Left ventricle myocardium inferior (tissue), 1 donor: ENCODE data around the gene VPS45. TPM values are rescaled to one million over a fixed set of nuclear protein-coding genes. Genes with fewer than 3 reads are reported as not detected.

Experiments used
- DNase-seq: peaks from one replicate; pipeline ENCODE4 v3.0.0-alpha.2; 2020
- H3K27ac ChIP-seq: fragments of 200-600 bp; replicated peaks from 2 replicates; pipeline ENCODE4 v1.8.0; 2021
- H3K27me3 ChIP-seq: fragments of 200-600 bp; 2 replicates; pipeline ENCODE4 v1.8.0; 2021; ENCODE audit warnings: low read depth
- H3K36me3 ChIP-seq: fragments of 200-600 bp; 2 replicates; pipeline ENCODE4 v1.8.0; 2021
- H3K4me1 ChIP-seq: fragments of 200-600 bp; 2 replicates; pipeline ENCODE4 v1.8.0; 2021
- H3K4me3 ChIP-seq: fragments of 200-600 bp; 2 replicates; pipeline ENCODE4 v1.8.0; 2021; ENCODE audit warnings: mild to moderate bottlenecking, moderate library complexity
- H3K9me3 ChIP-seq: fragments of 200-600 bp; replicated peaks from 2 replicates; pipeline ENCODE4 v1.8.0; 2021
- CTCF ChIP-seq: fragments of 200-600 bp; IDR thresholded peaks from 2 replicates; pipeline ENCODE4 v1.8.0; 2021; ENCODE audit warnings: antibody characterized with exemption, mild to moderate bottlenecking, borderline replicate concordance
- intact Hi-C: fragments of 100-400 bp; cut with micrococcal nuclease; formaldehyde crosslinking; loops from one replicate; pipeline ENCODE4 v1.11.0; 2022
- total RNA-seq: library from RNA; stranded (reverse); fragmentation: NEBNext Ultra II Directional; extraction: Animal tissue kit (Norgen Biotek cat#: 25700); gene quantifications from one replicate; pipeline ENCODE4 v1.2.1, GENCODE V29; 2021
- donor health status: DM: no; HTN: yes; CAD: no; lungs with severe emphysema.

The VPS45 gene
- total RNA-seq, 1 donor from 2014 or later, result 54.4 TPM

DNA sequence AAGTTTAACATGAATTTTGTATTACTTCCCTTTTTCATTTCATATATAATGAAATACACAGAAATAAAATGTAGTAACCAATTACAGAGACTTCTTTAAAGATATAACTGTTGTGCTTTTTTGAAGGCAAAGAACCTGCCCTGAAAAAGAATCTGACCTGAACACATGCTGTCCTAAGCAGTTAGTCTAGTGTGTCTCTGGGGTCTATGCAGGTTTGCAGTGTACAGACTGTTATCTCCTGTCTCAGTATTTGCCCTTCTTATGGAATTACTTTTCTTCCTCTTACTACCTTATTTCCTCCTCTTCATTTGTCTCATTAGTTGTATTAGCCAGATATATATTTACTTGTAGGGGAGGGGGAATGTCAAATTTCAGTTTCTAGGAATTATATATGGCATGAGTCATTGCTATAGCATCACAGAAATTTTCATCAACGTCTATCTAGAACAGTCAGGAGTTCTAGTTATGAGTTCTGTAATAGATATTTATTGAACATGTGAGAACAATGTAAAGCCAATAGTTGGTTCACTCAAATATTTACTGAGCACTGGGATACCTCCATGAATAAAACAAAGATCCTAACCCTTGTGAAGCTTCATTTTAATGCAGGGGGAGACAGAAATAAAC, 53.8 kb downstream of the VPS45 start:
- no peak for TF ChIP-seq CTCF
- Histone ChIP-seq H3K4me1 (no peaks in the 10 kb centered on the region), H3K27ac (no peak overlapping the region)

DNA sequence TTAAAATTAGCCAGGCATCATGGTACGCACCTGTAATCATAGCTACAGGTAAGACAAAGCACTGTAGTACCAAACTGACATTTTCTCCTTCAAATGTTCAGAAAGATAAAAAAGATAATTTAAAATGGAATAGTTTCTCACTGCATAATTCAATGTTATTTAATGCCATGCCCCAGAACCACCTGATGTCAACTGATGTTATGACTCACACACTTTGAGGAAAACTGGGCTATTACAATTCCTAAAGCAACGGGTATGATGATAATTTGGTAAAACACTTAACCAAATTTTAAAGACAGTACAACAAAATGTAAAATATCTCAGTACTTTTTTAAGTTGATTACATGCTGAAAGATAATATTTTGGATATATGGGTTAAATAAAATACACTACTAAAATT, 59.2 kb downstream of the VPS45 start:
- Histone ChIP-seq H3K4me3 (no peak overlapping the region), H3K4me1 (peaks cover 3% of the 10 kb centered on the region), H3K36me3 (peaks cover 23% of the 10 kb centered on the region), H3K9me3 (no peaks in the 10 kb centered on the region), H3K27me3 (no peaks in the 10 kb centered on the region), H3K27ac (no peak overlapping the region)
- no peak for TF ChIP-seq CTCF
- intact Hi-C loops, result no loop called here
- no peak for DNase-seq

More for the DNA sequence above, 53.8 kb downstream of the VPS45 start:
- H3K9me3 ChIP-seq, result no peaks in the 10 kb centered on the region
- no peak overlapping the region for H3K4me3 ChIP-seq
- no peak for DNase-seq
- H3K27me3 ChIP-seq, result no peaks in the 10 kb centered on the region
- intact Hi-C loops, result no loop called here
- peaks cover 23% of the 10 kb centered on the region for H3K36me3 ChIP-seq

- peaks cover 3% of the 10 kb centered on the region for H3K4me1 ChIP-seq
- no peak overlapping the region for H3K27ac ChIP-seq
- no peaks in the 10 kb centered on the region for H3K27me3 ChIP-seq
- peaks cover 18% of the 10 kb centered on the region for H3K36me3 ChIP-seq
- intact Hi-C loops, result no loop called here
- no peak for DNase-seq
- no peak overlapping the region for H3K4me3 ChIP-seq
- no peak for TF ChIP-seq CTCF
- no peaks in the 10 kb centered on the region for H3K9me3 ChIP-seq
Measured at GRCh38 chr1:150127464-150127863, 59.9 kb downstream of the VPS45 start.

DNA sequence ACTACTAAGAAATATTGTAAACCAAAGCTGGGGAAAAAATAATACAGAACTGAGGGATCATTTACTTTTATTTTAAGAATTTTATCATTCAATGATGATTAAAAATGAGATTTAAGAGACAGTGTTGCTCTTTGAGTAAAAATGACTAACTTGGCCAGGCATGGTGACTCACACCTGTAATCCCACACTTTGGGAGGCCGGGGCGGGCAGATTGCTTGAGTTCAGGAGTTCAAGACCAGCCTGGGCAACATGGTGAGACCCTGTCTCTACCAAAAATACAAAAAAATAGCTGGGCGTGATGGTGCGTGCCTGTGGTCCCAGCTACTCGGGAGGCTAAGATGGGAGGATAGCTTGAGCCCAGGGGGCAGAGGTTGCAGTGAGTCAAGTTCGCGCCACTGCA, 60.3 kb downstream of the VPS45 start:
- no peak for TF ChIP-seq CTCF

GRCh38 chr1:150132372-150132771, 64.8 kb downstream of the VPS45 start:
- H3K27ac ChIP-seq, result no peak overlapping the region
- TF ChIP-seq CTCF, result no peak
- intact Hi-C loops, result no loop called here
- DNase-seq, result no peak
- no peaks in the 10 kb centered on the region for H3K9me3 ChIP-seq
- no peaks in the 10 kb centered on the region for H3K27me3 ChIP-seq
- H3K4me1 ChIP-seq, result peaks cover 2% of the 10 kb centered on the region
- no peak overlapping the region for H3K4me3 ChIP-seq
- H3K36me3 ChIP-seq, result no peaks in the 10 kb centered on the region

More for the DNA sequence above, 60.3 kb downstream of the VPS45 start:
- H3K4me3 ChIP-seq, result no peak overlapping the region
- H3K27me3 ChIP-seq, result no peaks in the 10 kb centered on the region
- peaks cover 14% of the 10 kb centered on the region for H3K36me3 ChIP-seq
- H3K4me1 ChIP-seq, result peaks cover 3% of the 10 kb centered on the region
- intact Hi-C loops, result no loop called here
- no peak for DNase-seq
- H3K27ac ChIP-seq, result no peak overlapping the region
- H3K9me3 ChIP-seq, result no peaks in the 10 kb centered on the region
